GM03348 (cell line): ENCODE data around the gene KRT75.

ENCODE experiments used
- DNase-seq: peaks from one replicate; pipeline ENCODE4 v3.0.0; 2012; ENCODE audit warnings: low spot score

Gene KRT75

GRCh38 chr12:52439845-52440244 is 5.7 kb upstream of the KRT75 start:
- DNase-seq = no peak

GRCh38 chr12:52439420-52439819 is 5.2 kb upstream of the KRT75 start:
- no peak for DNase-seq

GRCh38 chr12:52438305-52439301 is 4.4 kb upstream of the KRT75 start:
- DNase-seq = no peak

- DNase-seq = no peak
Measured at GRCh38 chr12:52437508-52437907, 3.3 kb upstream of the KRT75 start.

GRCh38 chr12:52436828-52437474 is 2.8 kb upstream of the KRT75 start:
- no peak for DNase-seq

- DNase-seq = no peak
Measured at GRCh38 chr12:52436000-52436827, 2.0 kb upstream of the KRT75 start.

- no peak for DNase-seq
Measured at GRCh38 chr12:52435659-52435999, 1.5 kb upstream of the KRT75 start.

- DNase-seq = no peak
Measured at GRCh38 chr12:52434760-52435530, 774 bp upstream of the KRT75 start.

GRCh38 chr12:52433501-52434080 is 580 bp downstream of the KRT75 start:
- DNase-seq = no peak

GRCh38 chr12:52432559-52433207 is 1.5 kb downstream of the KRT75 start:
- no peak for DNase-seq

- DNase-seq = no peak
Measured at GRCh38 chr12:52428121-52428520, 6.0 kb downstream of the KRT75 start.

- no peak for DNase-seq
Measured at GRCh38 chr12:52427083-52427482, 7.1 kb downstream of the KRT75 start.

- DNase-seq = no peak
Measured at GRCh38 chr12:52426034-52426433, 8.1 kb downstream of the KRT75 start.

GRCh38 chr12:52425466-52425865 is 8.7 kb downstream of the KRT75 start:
- no peak for DNase-seq

GRCh38 chr12:52423661-52424500 is 10.3 kb downstream of the KRT75 start:
- peak; percentile 31 for DNase-seq

- DNase-seq = no peak
Measured at GRCh38 chr12:52423035-52423434, 11.1 kb downstream of the KRT75 start.

- no peak for DNase-seq
Measured at GRCh38 chr12:52419656-52420055, 14.5 kb downstream of the KRT75 start.

- DNase-seq = no peak
Measured at GRCh38 chr12:52418576-52419110, 15.5 kb downstream of the KRT75 start.

GRCh38 chr12:52417740-52418139 is 16.4 kb downstream of the KRT75 start:
- no peak for DNase-seq

- DNase-seq = no peak
Measured at GRCh38 chr12:52416795-52417194, 17.4 kb downstream of the KRT75 start.
